Upper lobe of left lung (tissue), 4 donors: ENCODE results near the gene REN.

Experiments used
- CTCF ChIP-seq, 6 experiments: fragments of 450-650 bp in 4 of 6; fragments of 200-600 bp in 2 of 6; sonication (generic) in 2 of 6; IDR thresholded peaks; one replicate each; pipeline ENCODE4 v1.5.1; 2016 to 2019; ENCODE audit warnings: antibody characterized with exemption in 6 of 6
- POLR2A ChIP-seq, 4 donors: fragments of 450-650 bp; IDR thresholded peaks; one replicate each; pipeline ENCODE4 v1.5.1; 2016 to 2017; ENCODE audit warnings: antibody characterized with exemption in 4 of 4, mild to moderate bottlenecking in 2 of 4
- POLR2AphosphoS5 ChIP-seq, 2 donors: sonication (generic); formaldehyde crosslinking; IDR thresholded peaks; one replicate each; pipeline ENCODE4 v1.5.1; 2017; ENCODE audit warnings: antibody characterized with exemption in 2 of 2

- TF ChIP-seq CTCF (IDR thresholded peaks at IDR 0.05): no peak
- TF ChIP-seq POLR2A (IDR thresholded peaks at IDR 0.05): no peak
- no peak for TF ChIP-seq POLR2AphosphoS5 (IDR thresholded peaks at IDR 0.05)
Measured at GRCh38 chr1:204197068-204197467, 30.9 kb upstream of the REN start.
